Gastrocnemius medialis (tissue), 4 donors: ENCODE measurements around the gene BCDIN3D.

Experiments used
- POLR2A ChIP-seq, 2 donors: fragments of 450-650 bp; IDR thresholded peaks; one replicate each; pipeline ENCODE4 v1.6.1; 2017; ENCODE audit warnings: antibody characterized with exemption in 2 of 2, mild to moderate bottlenecking in 2 of 2, moderate library complexity in 2 of 2
- TF ChIP-seq, protein P1 (sequence below), 5 experiments: fragments of 450-650 bp in 3 of 5; fragments of 200-600 bp in 2 of 5; sonication (generic) in 2 of 5; IDR thresholded peaks in 4 of 5; conservative IDR thresholded peaks in 1 of 5; 1 replicate in 4 of 5; 2 replicates in 1 of 5; pipeline ENCODE4 v1.5.1; 2016 to 2019; ENCODE audit warnings: antibody characterized with exemption in 5 of 5, mild to moderate bottlenecking in 3 of 5, moderate library complexity in 3 of 5

DNA sequence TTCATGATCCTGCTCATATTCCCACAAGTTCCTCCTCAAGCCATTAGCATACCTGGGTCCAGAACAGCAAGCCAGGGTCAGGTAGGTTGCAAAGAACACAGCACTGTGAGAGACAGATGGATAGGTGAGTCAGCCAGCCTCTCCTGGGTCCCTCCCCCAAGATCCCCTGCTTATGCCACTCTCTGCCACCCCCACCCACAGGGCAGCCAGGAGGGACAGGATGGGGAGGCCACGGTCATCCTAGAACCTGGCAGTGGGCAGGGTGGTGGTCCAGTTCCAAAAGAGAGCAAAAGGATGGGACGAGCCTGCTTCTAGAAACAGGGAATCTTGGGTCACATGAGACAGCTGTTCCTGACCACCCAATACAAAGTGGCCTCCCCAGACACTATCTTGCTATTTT is 48.1 kb upstream of the BCDIN3D start:
- TF ChIP-seq, protein P1, sequence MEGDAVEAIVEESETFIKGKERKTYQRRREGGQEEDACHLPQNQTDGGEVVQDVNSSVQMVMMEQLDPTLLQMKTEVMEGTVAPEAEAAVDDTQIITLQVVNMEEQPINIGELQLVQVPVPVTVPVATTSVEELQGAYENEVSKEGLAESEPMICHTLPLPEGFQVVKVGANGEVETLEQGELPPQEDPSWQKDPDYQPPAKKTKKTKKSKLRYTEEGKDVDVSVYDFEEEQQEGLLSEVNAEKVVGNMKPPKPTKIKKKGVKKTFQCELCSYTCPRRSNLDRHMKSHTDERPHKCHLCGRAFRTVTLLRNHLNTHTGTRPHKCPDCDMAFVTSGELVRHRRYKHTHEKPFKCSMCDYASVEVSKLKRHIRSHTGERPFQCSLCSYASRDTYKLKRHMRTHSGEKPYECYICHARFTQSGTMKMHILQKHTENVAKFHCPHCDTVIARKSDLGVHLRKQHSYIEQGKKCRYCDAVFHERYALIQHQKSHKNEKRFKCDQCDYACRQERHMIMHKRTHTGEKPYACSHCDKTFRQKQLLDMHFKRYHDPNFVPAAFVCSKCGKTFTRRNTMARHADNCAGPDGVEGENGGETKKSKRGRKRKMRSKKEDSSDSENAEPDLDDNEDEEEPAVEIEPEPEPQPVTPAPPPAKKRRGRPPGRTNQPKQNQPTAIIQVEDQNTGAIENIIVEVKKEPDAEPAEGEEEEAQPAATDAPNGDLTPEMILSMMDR (IDR thresholded peaks at IDR 0.05 in 4 of 5, conservative IDR thresholded peaks at IDR 0.05 in 1 of 5), result no peak
- TF ChIP-seq POLR2A (IDR thresholded peaks at IDR 0.05), result no peak
